ENCODE measurements around the gene CKS1B. TPM values are rescaled to one million over a fixed set of nuclear protein-coding genes. Genes with fewer than 3 reads are reported as not detected.

Gene CKS1B
- total RNA-seq, 1 experiment from 2014 or later, result 166 TPM

DNA sequence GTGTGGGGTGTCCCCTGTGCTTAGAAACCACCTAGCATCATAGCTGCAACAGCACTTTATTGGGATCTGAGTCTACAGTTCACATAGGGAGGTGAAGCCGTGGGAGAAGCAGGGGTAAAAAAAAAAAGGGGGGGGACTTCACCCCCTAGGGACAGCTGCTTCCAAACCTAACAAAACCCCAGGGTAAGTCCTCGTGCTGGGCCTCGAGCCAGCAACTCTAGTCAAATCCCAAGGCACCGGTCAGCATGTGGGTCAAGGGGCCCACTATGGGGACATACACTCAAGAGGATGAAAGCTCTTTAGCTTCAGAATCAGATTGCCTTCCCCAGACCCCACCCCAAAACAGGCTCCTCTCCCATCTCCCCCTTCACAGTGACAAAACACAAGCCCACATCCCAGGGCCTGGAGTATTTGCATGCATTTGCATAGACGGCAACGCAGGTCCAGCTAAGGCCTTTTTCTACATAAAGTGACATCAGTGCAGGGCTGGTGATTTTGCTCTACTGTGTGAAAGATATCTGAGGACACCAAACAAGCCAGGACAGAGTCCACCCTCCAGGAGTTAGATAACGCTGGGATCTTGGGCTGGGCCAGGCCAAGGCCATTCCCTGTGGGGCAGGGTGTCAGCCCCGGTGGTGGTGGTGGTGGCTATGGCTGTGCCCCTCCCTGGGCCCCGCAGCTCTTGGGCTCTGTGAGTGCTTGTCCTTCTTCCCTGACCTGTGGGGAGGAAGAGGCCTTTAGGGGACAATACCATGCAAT lies 29.9 kb upstream of the CKS1B start:
- no peak for DNase-seq (ENCODE audit: low read depth)
- in situ Hi-C loops (cut with HindIII; ENCODE audit: low pct_unique_long_range_greater_than_20kb, low sequenced_read_pairs), result no loop called here

DNA sequence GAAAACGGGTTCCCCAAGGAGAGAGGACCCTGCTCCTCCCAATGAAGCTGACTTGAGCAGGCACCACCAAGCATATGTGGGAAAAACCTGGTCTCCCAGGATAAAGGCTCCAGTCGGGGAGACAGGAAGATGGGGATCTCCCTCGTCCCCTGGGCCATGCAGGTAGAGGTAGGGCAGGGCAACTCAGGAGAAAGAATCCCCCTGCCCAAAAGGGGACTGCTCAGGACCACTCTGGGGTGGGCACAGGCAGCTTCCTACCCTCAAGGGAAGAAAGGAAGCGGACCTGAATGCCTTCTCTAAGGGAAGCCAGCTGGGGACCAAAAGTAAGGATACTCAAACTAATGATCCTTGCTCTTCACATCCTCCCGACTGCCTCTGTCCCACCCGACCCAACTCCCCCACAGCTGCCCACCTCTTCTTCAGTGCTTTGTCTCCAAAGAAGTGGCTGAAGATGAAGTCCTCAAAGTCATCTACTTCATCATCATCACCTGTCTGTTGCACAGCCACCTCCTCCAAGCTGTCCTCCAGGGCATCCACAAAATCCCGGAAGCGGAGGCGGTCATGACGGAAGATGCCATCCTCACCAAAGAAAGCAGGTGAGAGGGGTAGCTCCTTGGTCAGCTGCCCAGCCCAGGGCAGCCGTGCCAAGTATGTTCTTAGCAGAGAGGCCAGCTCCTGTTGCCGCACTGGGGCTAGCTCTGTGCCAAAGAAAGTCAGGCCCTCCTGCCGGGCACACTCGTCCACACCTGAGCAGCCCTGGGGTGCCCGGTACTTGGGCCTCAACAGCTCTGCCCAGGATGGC lies 29.1 kb upstream of the CKS1B start:
- no peak for DNase-seq (ENCODE audit: low read depth)
- in situ Hi-C loops (cut with HindIII; ENCODE audit: low pct_unique_long_range_greater_than_20kb, low sequenced_read_pairs), result no loop called here

DNA sequence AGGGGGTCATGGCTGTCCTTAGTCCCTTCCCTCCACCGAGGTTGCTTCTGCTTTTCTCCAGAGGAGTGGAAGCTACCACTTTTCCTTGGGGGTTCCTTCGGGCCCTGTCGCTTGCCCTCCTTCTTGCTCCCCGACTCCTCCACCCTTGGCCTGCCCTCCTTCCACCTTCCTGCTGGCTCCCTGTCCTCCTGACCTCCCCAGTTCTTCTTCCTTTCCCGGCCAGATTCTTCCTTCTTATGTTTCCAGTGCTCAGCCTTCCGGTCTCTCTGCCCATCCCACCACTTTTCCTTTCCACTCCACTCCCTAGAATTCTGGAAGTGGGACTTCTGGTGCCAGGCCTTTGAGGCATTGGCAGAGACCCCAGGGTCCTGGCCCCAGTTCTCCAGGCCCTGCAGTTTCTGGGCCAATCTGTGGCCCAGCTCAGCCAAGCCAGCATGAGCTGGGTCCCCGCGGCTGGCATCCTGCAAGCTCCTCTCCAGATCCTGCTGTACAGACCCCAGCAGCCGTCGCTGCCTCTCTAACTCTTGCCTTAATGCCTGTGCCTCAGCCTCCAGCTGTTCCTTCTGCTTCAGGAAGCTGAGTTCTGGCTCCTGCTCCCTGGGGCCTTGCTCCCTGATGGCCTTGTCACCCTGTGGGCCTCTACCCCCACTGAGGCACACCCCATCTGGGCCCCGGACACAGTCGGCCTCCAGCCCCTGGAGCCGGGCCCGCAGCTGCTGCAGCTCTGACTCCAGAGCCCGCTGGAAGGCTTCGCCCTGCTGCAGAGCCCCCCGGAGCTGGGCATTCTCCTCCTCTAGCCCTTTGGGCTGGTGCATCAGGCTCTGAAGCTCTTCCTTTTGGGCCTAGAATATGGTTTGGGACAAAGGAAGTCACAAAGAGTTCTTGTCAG lies 28.3 kb upstream of the CKS1B start:
- DNase-seq (ENCODE audit: low read depth), result no peak
- in situ Hi-C loops (cut with HindIII; ENCODE audit: low pct_unique_long_range_greater_than_20kb, low sequenced_read_pairs), result no loop called here

DNA sequence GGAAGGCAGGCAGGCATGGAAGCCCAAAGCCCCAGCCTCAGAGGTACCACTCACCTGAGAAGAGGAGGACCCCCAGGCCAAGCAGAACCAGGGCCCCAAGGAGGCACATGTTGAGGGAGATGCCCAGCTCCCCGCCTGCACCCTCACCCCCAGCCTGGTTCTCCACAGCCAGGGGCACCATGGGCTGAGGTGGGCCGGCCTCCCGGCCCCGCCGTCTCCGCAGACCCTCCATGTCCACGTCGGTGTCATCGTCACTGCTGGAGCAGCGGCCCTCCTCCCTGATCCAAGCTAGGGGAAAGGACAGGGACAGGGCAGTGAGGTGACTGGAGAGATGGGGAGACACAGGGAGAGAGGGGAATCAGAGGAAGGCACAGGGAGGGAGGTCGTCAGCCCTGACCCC lies 26.4 kb upstream of the CKS1B start:
- in situ Hi-C loops (cut with HindIII; ENCODE audit: low pct_unique_long_range_greater_than_20kb, low sequenced_read_pairs), result no loop called here
- no peak for DNase-seq (ENCODE audit: low read depth)

DNA sequence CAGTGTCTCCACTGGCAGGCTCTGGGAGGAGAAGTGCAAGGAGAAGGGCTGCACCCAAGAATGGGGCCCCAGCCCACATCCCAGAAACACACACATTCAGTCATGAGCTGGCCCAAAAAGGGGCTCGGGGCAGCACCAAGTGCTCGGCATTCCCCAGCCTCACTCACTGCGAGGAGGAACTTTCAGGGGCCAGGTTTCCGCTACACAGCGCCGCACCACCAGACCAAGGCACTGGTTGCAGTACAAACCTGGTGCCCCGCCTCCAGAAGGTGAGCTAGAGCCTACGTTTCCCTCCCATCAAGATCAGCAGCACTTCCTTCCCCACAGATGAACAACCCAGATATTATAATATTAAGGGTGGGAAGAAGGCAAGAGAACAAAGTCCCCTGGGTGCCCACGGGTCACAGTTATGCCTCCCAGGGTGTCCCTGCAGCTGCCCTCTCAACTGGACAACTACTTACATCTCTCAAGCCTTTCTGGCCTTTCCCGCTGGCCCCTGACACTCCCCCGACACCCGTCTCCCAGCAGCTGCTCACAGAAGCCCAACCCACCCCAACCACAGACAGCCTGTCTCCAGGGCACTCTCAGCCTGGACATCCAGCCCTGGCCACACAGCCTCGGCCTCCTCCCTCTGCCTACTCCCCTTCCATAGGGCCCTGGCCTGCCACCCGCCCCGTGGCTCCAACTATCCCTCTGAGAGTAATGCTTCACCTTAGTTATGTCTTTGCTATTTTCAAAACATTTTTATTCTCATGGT lies 22.4 kb upstream of the CKS1B start:
- in situ Hi-C loops (cut with HindIII; ENCODE audit: low pct_unique_long_range_greater_than_20kb, low sequenced_read_pairs), result no loop called here
- DNase-seq (ENCODE audit: low read depth), result no peak

DNA sequence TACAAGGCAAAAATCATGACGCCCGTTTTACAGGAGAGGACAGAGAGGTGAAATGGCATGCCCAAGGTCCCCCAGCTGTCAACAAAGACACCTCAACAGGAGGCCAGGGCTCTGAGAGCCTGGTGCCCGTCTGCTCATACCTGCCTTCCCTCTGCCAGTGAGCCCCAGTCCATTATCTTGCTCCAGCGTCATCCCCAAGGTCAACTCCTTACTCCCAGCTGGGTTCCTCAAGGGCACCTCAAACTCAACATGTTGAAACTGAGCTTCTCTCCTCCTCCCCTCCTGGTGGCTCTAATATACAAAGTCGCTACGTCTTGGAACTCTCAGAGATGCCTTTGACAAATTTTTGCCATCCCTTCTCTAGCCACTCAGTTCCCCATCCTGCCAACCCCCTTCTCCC lies 21.8 kb upstream of the CKS1B start:
- no peak for DNase-seq (ENCODE audit: low read depth)
- in situ Hi-C loops (cut with HindIII; ENCODE audit: low pct_unique_long_range_greater_than_20kb, low sequenced_read_pairs), result no loop called here

DNA sequence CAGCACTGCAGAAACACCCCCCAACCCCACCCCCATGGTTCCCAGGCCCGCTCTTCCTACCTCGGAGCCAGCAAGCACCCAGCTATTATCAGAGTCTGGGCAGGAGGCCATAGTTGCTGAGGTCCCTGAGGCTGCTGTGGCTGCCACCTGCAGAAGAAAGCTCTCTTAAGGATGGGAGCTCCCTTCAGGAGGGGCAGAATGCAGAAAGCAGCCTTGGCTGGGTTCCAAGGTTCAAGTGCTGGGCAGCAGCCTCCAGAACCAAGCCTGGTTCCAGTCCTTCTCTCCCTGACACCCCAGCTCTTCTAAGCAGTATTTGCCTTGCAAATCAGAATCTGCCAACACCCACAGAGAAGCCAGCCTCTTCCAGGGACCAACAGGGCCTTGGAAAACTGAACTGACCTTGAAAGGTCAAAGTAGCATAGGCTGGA lies 20.9 kb upstream of the CKS1B start:
- no peak for DNase-seq (ENCODE audit: low read depth)
- in situ Hi-C loops (cut with HindIII; ENCODE audit: low pct_unique_long_range_greater_than_20kb, low sequenced_read_pairs), result no loop called here

DNA sequence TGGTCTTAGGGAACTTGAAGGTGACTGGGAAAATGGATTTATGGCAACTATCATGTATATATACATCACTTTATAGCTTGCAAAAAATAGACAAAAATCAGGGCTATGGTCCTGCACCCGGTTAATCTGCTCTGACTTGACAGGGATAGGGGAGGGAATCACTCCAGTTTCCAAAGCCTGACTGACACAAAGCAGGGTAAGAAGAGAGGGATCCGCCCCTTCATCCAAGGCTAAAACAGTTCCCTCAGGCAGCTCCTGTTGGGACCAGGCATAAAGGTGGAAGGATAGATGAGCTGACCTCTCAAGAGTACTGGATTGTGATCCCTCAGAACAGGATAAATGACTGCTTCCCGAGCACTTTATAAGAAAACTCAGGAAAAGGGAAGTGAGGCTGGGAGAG lies 19.9 kb upstream of the CKS1B start:
- in situ Hi-C loops (cut with HindIII; ENCODE audit: low pct_unique_long_range_greater_than_20kb, low sequenced_read_pairs), result no loop called here

DNA sequence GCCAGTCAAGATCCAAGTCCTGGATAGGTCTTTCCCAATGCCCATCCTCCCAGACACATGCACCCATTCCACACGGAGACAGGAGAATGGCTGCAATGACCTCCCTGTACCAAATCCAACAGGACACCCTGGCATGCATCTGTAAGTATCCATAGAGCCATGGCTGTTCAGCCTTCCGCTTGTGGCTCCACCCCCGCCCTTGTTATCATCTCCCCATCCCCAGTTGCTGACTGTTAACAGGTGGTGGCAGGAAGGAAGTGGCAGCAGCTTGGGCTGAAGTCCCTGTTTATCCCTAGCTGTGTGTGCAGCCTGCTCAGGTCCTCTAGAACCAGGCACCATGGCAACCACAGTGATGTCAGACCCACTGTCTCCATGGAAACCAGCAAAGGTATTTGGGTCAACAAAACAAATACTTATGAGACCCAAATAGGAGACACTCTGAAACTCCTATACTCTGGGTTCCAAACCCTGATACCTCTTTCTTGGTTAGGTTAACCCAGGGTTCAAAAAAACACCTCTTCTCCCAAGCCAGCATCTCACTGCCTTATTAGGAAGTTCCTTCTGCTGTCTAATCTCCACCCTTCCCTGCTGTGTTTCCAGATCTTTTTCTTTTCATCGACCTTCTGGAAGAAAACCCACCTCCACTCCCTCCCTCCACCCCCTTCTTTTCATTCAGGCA lies 19.3 kb upstream of the CKS1B start:
- in situ Hi-C loops (cut with HindIII; ENCODE audit: low pct_unique_long_range_greater_than_20kb, low sequenced_read_pairs), result no loop called here
- peak; percentile 49 for DNase-seq (ENCODE audit: low read depth)

More for the DNA sequence above, 19.9 kb upstream of the CKS1B start:
- no peak for DNase-seq (ENCODE audit: low read depth)

DNA sequence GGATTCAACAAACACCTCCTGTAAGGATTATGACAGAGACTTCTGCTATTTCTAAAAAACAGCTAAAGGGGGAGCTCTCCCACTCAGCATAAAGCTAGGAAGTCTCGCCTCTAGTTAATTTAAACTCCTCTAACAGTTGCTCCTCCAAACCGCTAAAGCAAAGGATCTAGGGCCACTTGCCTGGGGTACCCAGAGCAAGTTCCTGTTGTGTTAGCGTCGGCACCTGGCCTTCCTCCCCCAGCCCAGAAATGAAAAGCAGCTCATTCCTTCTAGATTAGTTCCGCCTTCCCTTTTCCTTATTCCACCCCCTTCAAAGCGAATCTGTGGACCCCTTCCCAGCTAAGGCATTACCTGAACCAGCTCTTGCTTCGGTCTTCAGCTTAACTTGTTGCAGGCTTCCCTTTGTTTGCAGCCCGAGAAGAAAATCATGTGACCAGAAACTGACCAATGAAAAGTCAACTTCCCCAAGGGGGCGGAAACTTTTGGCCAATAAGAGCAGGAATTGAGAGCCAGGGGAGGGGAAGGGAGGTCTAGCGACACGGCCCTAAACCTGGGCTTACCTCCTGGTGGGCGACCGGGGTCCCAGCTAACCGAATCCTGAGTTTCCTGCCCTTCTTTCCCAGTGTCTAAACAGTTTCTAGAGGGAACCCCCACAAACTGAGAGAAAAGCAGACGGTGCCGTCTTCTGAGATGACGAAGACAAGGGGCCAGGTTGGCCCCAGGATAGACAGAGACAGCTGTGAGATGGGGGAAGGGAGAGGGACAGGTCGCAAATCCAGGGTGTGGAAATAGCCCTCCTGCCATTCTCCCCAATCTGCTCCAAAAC lies 18.6 kb upstream of the CKS1B start, which contains the start of gene PBXIP1:
TSS of gene PBXIP1 (minus strand) at position 382 of the 826 bp plus-strand sequence. CDS start 2,378 bp downstream, outside the sequence.
- DNase-seq (ENCODE audit: low read depth), result peak; percentile 92
- in situ Hi-C loops (cut with HindIII; ENCODE audit: low pct_unique_long_range_greater_than_20kb, low sequenced_read_pairs), result no loop called here

DNA sequence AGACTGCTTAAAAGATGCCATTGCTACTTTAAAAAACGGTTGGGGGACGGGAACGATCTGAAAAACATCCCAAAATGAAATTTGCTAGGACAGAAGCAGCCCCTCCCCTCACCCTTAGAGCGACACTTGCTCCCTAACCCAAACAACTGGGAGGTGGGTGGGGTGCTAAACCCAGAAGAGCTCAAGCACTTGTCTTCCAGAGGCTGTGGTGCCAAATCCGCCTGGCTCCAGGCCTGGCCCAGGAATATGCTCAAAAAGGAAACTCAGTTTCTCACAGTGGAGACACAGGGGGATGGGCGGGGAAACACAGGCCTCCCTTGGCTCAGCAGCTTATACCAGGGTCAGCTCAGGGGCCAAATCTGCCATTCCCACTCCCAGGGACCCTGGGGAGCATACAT lies 17.9 kb upstream of the CKS1B start:
- in situ Hi-C loops (cut with HindIII; ENCODE audit: low pct_unique_long_range_greater_than_20kb, low sequenced_read_pairs), result no loop called here
- no peak for DNase-seq (ENCODE audit: low read depth)

DNA sequence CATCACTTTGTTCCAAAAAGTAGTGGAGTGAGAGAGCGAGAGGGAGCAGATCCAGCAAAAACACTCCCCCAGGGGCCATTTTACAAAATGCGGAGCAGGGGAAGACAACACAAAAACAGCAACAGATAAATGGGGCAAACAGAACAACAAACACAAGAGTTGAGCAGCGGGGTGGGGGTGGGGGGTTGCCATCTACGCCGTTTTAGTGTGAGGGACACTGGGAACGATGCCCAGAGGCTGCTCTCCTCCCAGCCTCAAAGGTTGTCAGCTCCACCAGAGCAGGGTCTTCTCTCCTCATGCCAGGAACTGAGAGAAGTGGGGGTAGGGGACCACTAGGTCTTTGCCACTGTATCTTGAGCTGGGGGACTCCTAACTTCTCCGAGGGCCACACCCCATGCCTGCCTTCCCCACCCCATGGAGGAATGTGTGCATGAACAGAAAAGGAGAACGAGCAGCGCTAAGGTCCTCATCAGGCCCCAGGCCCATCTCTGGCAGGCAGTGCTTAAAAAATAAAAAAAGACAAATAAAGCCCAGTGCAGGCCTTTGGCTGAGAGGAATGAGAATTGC lies 17.3 kb upstream of the CKS1B start:
- in situ Hi-C loops (cut with HindIII; ENCODE audit: low pct_unique_long_range_greater_than_20kb, low sequenced_read_pairs), result no loop called here
- DNase-seq (ENCODE audit: low read depth), result no peak

DNA sequence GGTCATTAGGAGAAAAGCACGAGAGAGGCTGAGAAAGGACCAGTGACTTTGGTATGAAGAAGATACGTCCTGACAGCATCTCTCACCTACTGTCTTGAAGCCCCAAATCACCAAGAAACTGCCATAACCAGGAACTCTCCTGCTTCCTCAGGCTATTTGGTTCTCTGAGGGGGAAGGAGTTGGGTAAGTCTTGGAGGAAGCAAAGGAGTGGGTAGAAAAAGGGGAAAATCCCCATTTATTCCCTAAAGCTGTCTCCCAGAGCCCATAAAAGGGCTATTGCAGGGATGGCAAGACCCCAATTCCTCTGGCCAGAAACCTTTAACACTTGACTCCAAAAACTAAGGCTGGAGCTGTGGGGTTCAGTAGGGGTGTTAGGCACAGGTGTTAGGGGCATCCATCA lies 16.4 kb upstream of the CKS1B start:
- DNase-seq (ENCODE audit: low read depth), result no peak
- in situ Hi-C loops (cut with HindIII; ENCODE audit: low pct_unique_long_range_greater_than_20kb, low sequenced_read_pairs), result no loop called here

DNA sequence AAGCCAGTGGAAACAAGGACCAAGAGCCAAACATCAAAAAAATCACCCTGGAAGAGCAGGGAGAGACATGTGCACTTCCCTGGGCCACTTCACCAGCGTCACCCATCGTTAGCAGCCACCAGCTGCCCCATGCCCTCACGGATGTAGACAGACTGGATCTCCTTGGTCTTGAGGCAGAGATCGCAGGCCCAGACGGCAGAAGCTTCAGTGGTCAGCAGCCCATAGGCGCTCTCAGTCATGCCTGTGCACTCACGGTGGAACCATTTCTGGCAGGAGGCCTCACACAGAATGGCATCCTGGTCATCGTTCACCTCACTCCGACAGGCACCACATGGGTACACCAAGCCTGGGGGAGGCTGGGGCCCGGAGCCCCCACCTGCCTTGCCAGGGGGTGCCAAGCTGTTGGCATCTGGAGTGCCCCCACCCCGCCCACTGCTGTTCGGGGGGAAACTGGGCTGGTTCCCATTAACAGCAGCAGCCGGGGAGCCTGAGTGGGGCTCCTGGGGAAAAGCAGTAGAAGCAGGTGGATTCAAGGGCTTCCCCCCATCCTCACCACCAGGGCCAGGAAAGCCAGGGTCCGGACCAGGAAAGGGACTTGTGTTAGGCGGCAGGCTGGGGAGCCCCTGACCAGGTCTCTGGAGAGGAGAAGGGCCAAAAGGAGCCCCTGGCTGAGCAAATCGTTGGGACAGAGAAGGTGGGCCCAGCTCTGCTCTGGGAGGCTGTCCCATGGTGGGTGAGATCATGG lies 15.6 kb upstream of the CKS1B start:
- in situ Hi-C loops (cut with HindIII; ENCODE audit: low pct_unique_long_range_greater_than_20kb, low sequenced_read_pairs), result no loop called here
- no peak for DNase-seq (ENCODE audit: low read depth)

DNA sequence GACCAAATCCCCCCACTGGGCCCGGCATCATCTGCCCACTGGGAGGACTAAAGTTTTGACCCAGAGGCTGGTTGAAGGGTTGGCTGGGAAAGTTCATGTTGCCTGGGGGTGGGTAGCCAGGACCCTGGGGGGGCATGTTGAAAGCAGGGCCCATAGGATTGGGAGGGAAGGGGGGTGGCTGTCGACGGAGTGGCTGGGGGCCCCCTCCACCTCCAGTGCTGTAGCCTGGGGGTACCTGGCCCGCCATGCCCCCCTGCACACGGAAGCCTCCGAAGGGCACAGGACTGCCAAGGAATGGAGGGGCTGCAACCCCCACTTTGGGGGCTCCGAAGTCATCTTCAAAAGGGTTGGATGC lies 15.1 kb upstream of the CKS1B start:
- no peak for DNase-seq (ENCODE audit: low read depth)
- in situ Hi-C loops (cut with HindIII; ENCODE audit: low pct_unique_long_range_greater_than_20kb, low sequenced_read_pairs), result no loop called here
